ENCODE results near the gene TRPC6. TPM values are rescaled to one million over a fixed set of nuclear protein-coding genes. Genes with fewer than 3 reads are reported as not detected.
"Not testable (repeated sequence)": the region's sequence is repeated elsewhere in the genome, so short reads cannot be mapped to it uniquely, and the experiment has no call there.

Gene TRPC6
- total RNA-seq, 4 donors from 2014 or later: 1.9 to 14.0 (median 3.9) TPM

- DNase-seq (ENCODE audit: low spot score): no peak
- no peak for ATAC-seq (ENCODE audit: low FRiP score)
- TF ChIP-seq, protein P1, sequence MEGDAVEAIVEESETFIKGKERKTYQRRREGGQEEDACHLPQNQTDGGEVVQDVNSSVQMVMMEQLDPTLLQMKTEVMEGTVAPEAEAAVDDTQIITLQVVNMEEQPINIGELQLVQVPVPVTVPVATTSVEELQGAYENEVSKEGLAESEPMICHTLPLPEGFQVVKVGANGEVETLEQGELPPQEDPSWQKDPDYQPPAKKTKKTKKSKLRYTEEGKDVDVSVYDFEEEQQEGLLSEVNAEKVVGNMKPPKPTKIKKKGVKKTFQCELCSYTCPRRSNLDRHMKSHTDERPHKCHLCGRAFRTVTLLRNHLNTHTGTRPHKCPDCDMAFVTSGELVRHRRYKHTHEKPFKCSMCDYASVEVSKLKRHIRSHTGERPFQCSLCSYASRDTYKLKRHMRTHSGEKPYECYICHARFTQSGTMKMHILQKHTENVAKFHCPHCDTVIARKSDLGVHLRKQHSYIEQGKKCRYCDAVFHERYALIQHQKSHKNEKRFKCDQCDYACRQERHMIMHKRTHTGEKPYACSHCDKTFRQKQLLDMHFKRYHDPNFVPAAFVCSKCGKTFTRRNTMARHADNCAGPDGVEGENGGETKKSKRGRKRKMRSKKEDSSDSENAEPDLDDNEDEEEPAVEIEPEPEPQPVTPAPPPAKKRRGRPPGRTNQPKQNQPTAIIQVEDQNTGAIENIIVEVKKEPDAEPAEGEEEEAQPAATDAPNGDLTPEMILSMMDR (IDR thresholded peaks at IDR 0.05): no peak
These were observed 105.9 kb downstream of the TRPC6 start for GRCh38 chr11:101477926-101478325.

DNA sequence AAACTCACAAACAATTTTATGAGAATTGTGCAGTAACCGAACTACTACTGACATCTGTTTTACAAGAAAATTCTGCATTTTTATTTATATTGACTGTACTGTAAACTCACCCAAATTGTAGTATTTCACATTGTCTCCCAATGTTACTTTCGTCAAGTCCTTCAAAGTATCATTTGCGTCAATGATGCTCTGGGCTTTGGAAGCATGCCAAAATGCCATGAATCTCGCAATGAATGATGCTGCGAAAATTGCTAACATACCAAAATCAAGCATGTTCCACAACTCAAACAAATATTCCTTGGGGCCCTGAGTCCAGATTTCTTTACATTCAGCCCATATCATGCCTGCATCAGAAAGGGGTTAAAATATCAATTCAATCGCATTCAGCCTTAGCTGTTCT, 107.6 kb downstream of the TRPC6 start:
- DNase-seq (ENCODE audit: low spot score) (no peak), ATAC-seq (ENCODE audit: low FRiP score) (no peak)
- TF ChIP-seq, protein P1 (IDR thresholded peaks at IDR 0.05): no peak

DNA sequence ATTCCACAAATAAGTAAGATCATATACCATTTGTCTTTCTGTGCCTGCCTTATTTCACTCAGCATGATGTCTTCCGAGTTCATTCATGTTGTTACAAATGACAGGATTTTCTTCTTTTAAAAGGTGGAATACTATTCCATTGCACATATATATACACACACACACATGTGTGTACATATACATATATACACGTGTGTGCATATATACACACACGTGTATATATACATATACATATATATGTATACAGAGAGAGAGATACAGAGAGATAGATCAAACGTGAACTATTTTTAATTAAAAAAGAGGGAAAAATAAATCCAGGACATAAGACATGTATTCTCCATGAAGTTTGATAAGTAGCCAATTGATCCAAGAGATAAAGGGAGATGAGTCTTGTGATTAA, 108.1 kb downstream of the TRPC6 start:
- ATAC-seq (ENCODE audit: low FRiP score) (no peak), DNase-seq (ENCODE audit: low spot score) (no peak)
- TF ChIP-seq, protein P1 (IDR thresholded peaks at IDR 0.05): no peak

DNA sequence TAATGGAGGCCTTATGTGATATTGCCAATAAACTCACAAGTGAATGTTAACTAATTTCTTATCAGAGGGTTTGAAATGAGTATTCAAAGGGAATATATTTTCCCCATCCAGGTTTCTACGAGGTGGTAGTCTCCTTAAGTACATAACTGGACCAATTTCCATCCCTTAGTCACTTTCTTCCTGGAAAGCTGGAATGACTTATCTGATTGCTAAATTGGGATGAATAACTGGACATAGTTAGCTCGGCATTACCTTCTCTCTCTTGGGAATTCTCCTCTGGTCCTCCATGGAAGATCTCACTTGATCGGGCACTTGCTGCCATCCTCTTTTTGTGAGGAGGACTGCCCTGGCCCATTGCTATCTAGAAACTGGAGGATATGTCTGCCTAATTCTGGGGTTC, 109.1 kb downstream of the TRPC6 start:
- DNase-seq (ENCODE audit: low spot score) (no peak), ATAC-seq (ENCODE audit: low FRiP score) (no peak)
- TF ChIP-seq, protein P1 (IDR thresholded peaks at IDR 0.05): no peak

- DNase-seq (ENCODE audit: low spot score): no peak
- TF ChIP-seq, protein P1 (IDR thresholded peaks at IDR 0.05): no peak
These were observed 112.8 kb downstream of the TRPC6 start for GRCh38 chr11:101470881-101471520.

DNA sequence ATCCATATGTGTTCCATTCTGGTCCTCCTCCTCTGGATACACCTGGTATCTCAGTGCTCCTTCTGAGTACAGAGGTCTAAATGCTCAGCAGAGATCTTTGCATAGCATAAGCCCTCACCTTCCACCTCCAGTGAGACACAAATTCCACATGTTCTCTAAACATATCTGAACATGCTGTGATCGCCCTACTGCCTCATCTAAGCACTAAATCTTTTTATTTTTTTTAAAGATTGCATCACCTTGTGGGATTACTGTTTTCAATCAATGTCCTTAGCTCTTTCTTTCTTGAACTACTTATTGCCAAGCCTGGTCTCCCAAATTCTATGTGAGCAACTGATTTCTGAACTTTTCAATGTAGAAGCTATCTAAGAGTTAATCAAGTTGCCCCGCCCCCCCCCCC, 113.4 kb downstream of the TRPC6 start:
- ATAC-seq (ENCODE audit: low FRiP score): no peak
- no peak for DNase-seq (ENCODE audit: low spot score)
- TF ChIP-seq, protein P1 (IDR thresholded peaks at IDR 0.05): no peak

More at GRCh38 chr11:101470881-101471520, 112.8 kb downstream of the TRPC6 start:
- no peak for ATAC-seq (ENCODE audit: low FRiP score)

GRCh38 chr11:101466352-101466751, 117.5 kb downstream of the TRPC6 start:
- DNase-seq (ENCODE audit: low spot score): no peak
- TF ChIP-seq, protein P1 (IDR thresholded peaks at IDR 0.05): no peak

GRCh38 chr11:101464388-101464787, 119.4 kb downstream of the TRPC6 start:
- not testable (repeated sequence) for ATAC-seq (ENCODE audit: low FRiP score); DNase-seq (ENCODE audit: low spot score)

More at GRCh38 chr11:101466352-101466751, 117.5 kb downstream of the TRPC6 start:
- no peak for ATAC-seq (ENCODE audit: low FRiP score)

All from omental fat pad (tissue), 4 donors.